H9 (cell line): ENCODE measurements around the gene ZRANB1. TPM values are rescaled to one million over a fixed set of nuclear protein-coding genes. Genes with fewer than 3 reads are reported as not detected.

ENCODE experiments used
- DNase-seq: peaks from one replicate; pipeline ENCODE4 v3.0.0-alpha.2; 2017
- H2AFZ ChIP-seq: one replicate; pipeline ENCODE4 v1.6.1; 2013; ENCODE audit warnings: mild to moderate bottlenecking, low read length, control low read depth, moderate library complexity
- H2AK5ac ChIP-seq: 2 replicates; pipeline ENCODE4 v1.6.1; 2013; ENCODE audit warnings: low read length, control low read depth, mixed read lengths; ENCODE audit not compliant: insufficient read length
- H2BK120ac ChIP-seq: one replicate; pipeline ENCODE4 v1.6.1; 2013; ENCODE audit warnings: low read depth, mild to moderate bottlenecking, low read length, control low read depth, inconsistent platforms; ENCODE audit not compliant: poor library complexity, severe bottlenecking
- H2BK12ac ChIP-seq: 2 replicates; pipeline ENCODE4 v1.6.1; 2013; ENCODE audit warnings: low read length, control low read depth, mixed read lengths, low read depth; ENCODE audit not compliant: insufficient read length
- H2BK15ac ChIP-seq: 2 replicates; pipeline ENCODE4 v1.6.1; 2013; ENCODE audit warnings: low read depth, low read length, control low read depth
- H2BK20ac ChIP-seq: one replicate; pipeline ENCODE4 v1.6.1; 2013; ENCODE audit warnings: low read depth, mild to moderate bottlenecking, low read length, control low read depth, inconsistent platforms; ENCODE audit not compliant: poor library complexity, severe bottlenecking
- H2BK5ac ChIP-seq: 2 replicates; pipeline ENCODE4 v1.6.1; 2013; ENCODE audit warnings: low read length, control low read depth, mixed read lengths; ENCODE audit not compliant: insufficient read length
- H3K14ac ChIP-seq: 2 replicates; pipeline ENCODE4 v1.6.1; 2013; ENCODE audit warnings: low read length, control low read depth; ENCODE audit not compliant: insufficient read depth
- H3K18ac ChIP-seq: 2 replicates; pipeline ENCODE4 v1.6.1; 2013; ENCODE audit warnings: low read depth, mild to moderate bottlenecking, mixed read lengths, low read length, control low read depth; ENCODE audit not compliant: insufficient read length
- H3K23ac ChIP-seq: 2 replicates; pipeline ENCODE4 v1.6.1; 2013; ENCODE audit warnings: low read length, control low read depth, mixed read lengths, low read depth; ENCODE audit not compliant: insufficient read length
- H3K23me2 ChIP-seq: 2 replicates; pipeline ENCODE4 v1.6.1; 2013; ENCODE audit warnings: low read depth, mild to moderate bottlenecking, mixed read lengths, low read length, control low read depth; ENCODE audit not compliant: insufficient read length, poor library complexity, severe bottlenecking
- H3K27ac ChIP-seq: 2 replicates; pipeline ENCODE4 v1.5.1; 2013; ENCODE audit warnings: low read length, control low read depth, mixed read lengths, low read depth; ENCODE audit not compliant: insufficient read length
- H3K27me3 ChIP-seq: 2 replicates; pipeline ENCODE4 v1.6.1; 2013; ENCODE audit warnings: low read length, control low read depth, inconsistent platforms; ENCODE audit not compliant: insufficient read depth
- H3K4ac ChIP-seq: 2 replicates; pipeline ENCODE4 v1.6.1; 2013; ENCODE audit warnings: low read depth, mild to moderate bottlenecking, control low read depth, inconsistent platforms, low read length, moderate library complexity
- H3K4me1 ChIP-seq: 2 replicates; pipeline ENCODE4 v1.6.1; 2013; ENCODE audit warnings: low read length, control low read depth, inconsistent platforms; ENCODE audit not compliant: insufficient read depth
- H3K4me2 ChIP-seq: 2 replicates; pipeline ENCODE4 v1.6.1; 2013; ENCODE audit warnings: low read length, control low read depth, mixed read lengths; ENCODE audit not compliant: insufficient read length, insufficient read depth
- H3K56ac ChIP-seq: 2 replicates; pipeline ENCODE4 v1.6.1; 2013; ENCODE audit warnings: low read depth, mild to moderate bottlenecking, mixed read lengths, low read length, control low read depth; ENCODE audit not compliant: insufficient read length
- H3K79me1 ChIP-seq: 2 replicates; pipeline ENCODE4 v1.6.1; 2013; ENCODE audit warnings: low read depth, mild to moderate bottlenecking, moderate library complexity, low read length, control low read depth, inconsistent platforms; ENCODE audit not compliant: insufficient read depth, poor library complexity, severe bottlenecking
- H3K79me2 ChIP-seq: 2 replicates; pipeline ENCODE4 v1.6.1; 2013; ENCODE audit warnings: low read length, control low read depth, inconsistent platforms; ENCODE audit not compliant: insufficient read depth
- H3K9ac ChIP-seq: 2 replicates; pipeline ENCODE4 v1.6.1; 2013; ENCODE audit warnings: low read length, control low read depth, mixed read lengths; ENCODE audit not compliant: insufficient read length; ENCODE audit errors: extremely low read depth
- H3K9me3 ChIP-seq: one replicate; pipeline ENCODE4 v1.6.1; 2013; ENCODE audit warnings: low read depth, low read length, inconsistent platforms; ENCODE audit not compliant: control insufficient read depth
- H3T11ph ChIP-seq: one replicate; pipeline ENCODE4 v1.6.1; 2013; ENCODE audit warnings: mild to moderate bottlenecking, low read length, control low read depth, inconsistent platforms
- H4K20me1 ChIP-seq: one replicate; pipeline ENCODE4 v1.6.1; 2013; ENCODE audit not compliant: control insufficient read depth, insufficient read length, insufficient read depth
- H4K5ac ChIP-seq: 2 replicates; pipeline ENCODE4 v1.6.1; 2013; ENCODE audit warnings: low read depth, mild to moderate bottlenecking, mixed read lengths, low read length, control low read depth; ENCODE audit not compliant: insufficient read length
- H4K8ac ChIP-seq: replicated peaks from 2 replicates; pipeline ENCODE4 v1.6.1; 2013; ENCODE audit warnings: low read length, control low read depth, mixed read lengths, low read depth; ENCODE audit not compliant: insufficient read length
- H4K91ac ChIP-seq: 2 replicates; pipeline ENCODE4 v1.6.1; 2013; ENCODE audit warnings: low read depth, mild to moderate bottlenecking, moderate library complexity, mixed read lengths, low read length, control low read depth; ENCODE audit not compliant: insufficient read length
- H3K27ac Mint-ChIP-seq, 3 experiments: 2 replicates in 2 of 3; 3 replicates in 1 of 3; pipeline ENCODE4 v1.8.0; 2020 to 2021; ENCODE audit warnings: mixed read lengths in 3 of 3, mild to moderate bottlenecking in 1 of 3, moderate library complexity in 1 of 3
- H3K27me3 Mint-ChIP-seq: 2 replicates; pipeline ENCODE4 v1.8.0; 2021; ENCODE audit warnings: low read depth, mild to moderate bottlenecking, moderate library complexity, mixed read lengths
- H3K36me3 Mint-ChIP-seq, 3 experiments: 2 replicates in 2 of 3; 3 replicates in 1 of 3; pipeline ENCODE4 v1.8.0; 2020 to 2021; ENCODE audit warnings: low read depth in 3 of 3, mixed read lengths in 3 of 3; ENCODE audit not compliant: insufficient read depth in 1 of 3
- H3K4me1 Mint-ChIP-seq, 2 experiments: 2 replicates each; pipeline ENCODE4 v1.8.0; 2020; ENCODE audit warnings: mixed read lengths in 2 of 2
- H3K4me3 Mint-ChIP-seq, 2 experiments: 2 replicates in 1 of 2; 3 replicates in 1 of 2; pipeline ENCODE4 v1.8.0; 2020 to 2021; ENCODE audit warnings: mild to moderate bottlenecking in 2 of 2, mixed read lengths in 2 of 2, moderate library complexity in 1 of 2
- H3K9me3 Mint-ChIP-seq, 2 experiments: 2 replicates in 1 of 2; 3 replicates in 1 of 2; pipeline ENCODE4 v1.8.0; 2020; ENCODE audit warnings: mild to moderate bottlenecking in 2 of 2, mixed read lengths in 2 of 2, moderate library complexity in 1 of 2
- CTCF ChIP-seq: fragments of 200-600 bp; sonication (generic); conservative IDR thresholded peaks from 3 replicates; pipeline ENCODE4 v1.8.0; 2021; ENCODE audit warnings: antibody characterized with exemption, mild to moderate bottlenecking
- WGBS: extraction: QIAGEN DNeasy Blood & Tissue Kit; methylation state at CpG from one replicate; pipeline ENCODE4 v1.1.7; 2013; ENCODE audit warnings: missing lambda C conversion rate, low lambda C conversion rate, mixed read lengths; ENCODE audit not compliant: insufficient read length; ENCODE audit errors: extremely low coverage; 5-methylcytosine and 5-hydroxymethylcytosine counted together
- total RNA-seq: library from RNA; stranded (reverse); gene quantifications from 2 replicates; pipeline ENCODE4 v1.2.1, GENCODE V29; 2021

The ZRANB1 gene
- total RNA-seq, 1 experiment from 2014 or later = 17.4 TPM

- DNase-seq = no peak
- Histone ChIP-seq H3K9ac (peak overlapping the region; percentile 68), H2BK15ac (no peak overlapping the region), H3K9me3 (no peaks in the 10 kb centered on the region), H4K5ac (no peak overlapping the region), H3K56ac (no peak overlapping the region), H3K4ac (no peak overlapping the region), H3K23me2 (peaks cover 8% of the 10 kb centered on the region), H3K23ac (no peak overlapping the region), H2BK5ac (no peak overlapping the region), H2BK120ac (no peak overlapping the region), H4K20me1 (no peaks in the 10 kb centered on the region), H2BK12ac (no peak overlapping the region), H4K8ac (no peak overlapping the region), H2AFZ (no peak overlapping the region), H2BK20ac (no peak overlapping the region), H3K27me3 (no peaks in the 10 kb centered on the region), H3K79me1 (peaks cover 3% of the 10 kb centered on the region), H3K4me1 (no peaks in the 10 kb centered on the region; the same call in 1 of the 2 replicates), H3K14ac (no peak overlapping the region), H3K4me2 (peak overlapping the region; percentile 88), H3K79me2 (peaks cover 33% of the 10 kb centered on the region), H3K27ac (no peak overlapping the region), H3T11ph (no peak overlapping the region), H4K91ac (no peak overlapping the region), H2AK5ac (no peak overlapping the region), H3K18ac (no peak overlapping the region)
- peak overlapping the region; percentile 85 to 94 for H3K4me3 Mint-ChIP-seq
- no peak for TF ChIP-seq CTCF
- peaks cover 22 to 24% of the 10 kb centered on the region in 2 experiments for H3K4me1 Mint-ChIP-seq
- H3K27ac Mint-ChIP-seq = peak overlapping the region; percentile 89 to 98 (median 91)
- peaks cover 0 to 3% (median 0%) of the 10 kb centered on the region in 3 experiments; a peak in 1 of 7 replicates for H3K36me3 Mint-ChIP-seq
- H3K9me3 Mint-ChIP-seq = peaks cover 0 to 4% of the 10 kb centered on the region in 2 experiments; a peak in 1 of 5 replicates
- WGBS = no CpG with 5 or more reads among the region's 13 CpGs
- peaks cover 8% of the 10 kb centered on the region for H3K27me3 Mint-ChIP-seq
These were observed 25.8 kb upstream of the ZRANB1 start for GRCh38 chr10:124916098-124916584.
